Thyroid gland (tissue), 4 donors: ENCODE measurements around the gene DNAH3. TPM values are rescaled to one million over a fixed set of nuclear protein-coding genes. Genes with fewer than 3 reads are reported as not detected.
"Not testable (repeated sequence)": the region's sequence is repeated elsewhere in the genome, so short reads cannot be mapped to it uniquely, and the experiment has no call there.

Experiments used
- DNase-seq, 2 donors: peaks; one replicate each; pipeline ENCODE4 v3.0.0-alpha.2; 2019
- H3K27ac ChIP-seq, 3 donors: fragments of 200-600 bp; sonication (generic); 1 replicate in 2 of 3; 2 replicates in 1 of 3; pipeline ENCODE4 v1.5.1; 2016 to 2019; ENCODE audit warnings: mild to moderate bottlenecking in 1 of 3, moderate library complexity in 1 of 3
- H3K27me3 ChIP-seq: fragments of 200-600 bp; sonication (generic); one replicate; pipeline ENCODE4 v1.5.1; 2019
- H3K36me3 ChIP-seq, 2 donors: fragments of 200-600 bp; sonication (generic); one replicate each; pipeline ENCODE4 v1.5.1; 2016 to 2019
- H3K4me1 ChIP-seq, 2 donors: fragments of 200-600 bp; sonication (generic); one replicate each; pipeline ENCODE4 v1.5.1; 2017 to 2019
- H3K4me3 ChIP-seq, 3 donors: fragments of 200-600 bp; sonication (generic); replicated peaks in 1 of 3; 1 replicate in 2 of 3; 2 replicates in 1 of 3; pipeline ENCODE4 v1.5.1; 2016; ENCODE audit warnings: mild to moderate bottlenecking in 1 of 3
- H3K9me3 ChIP-seq: fragments of 200-600 bp; sonication (generic); one replicate; pipeline ENCODE4 v1.5.1; 2017
- CTCF ChIP-seq, 6 experiments: fragments of 200-600 bp in 3 of 6; fragments of 450-650 bp in 3 of 6; sonication (generic) in 3 of 6; IDR thresholded peaks; one replicate each; pipeline ENCODE4 v1.5.1; 2016 to 2019; ENCODE audit warnings: antibody characterized with exemption in 6 of 6, mild to moderate bottlenecking in 2 of 6, inconsistent platforms in 1 of 6, moderate library complexity in 1 of 6
- POLR2A ChIP-seq, 2 donors: fragments of 450-650 bp; IDR thresholded peaks; one replicate each; pipeline ENCODE4 v1.6.1; 2017; ENCODE audit warnings: antibody characterized with exemption in 2 of 2, mild to moderate bottlenecking in 2 of 2, moderate library complexity in 1 of 2
- WGBS, 2 donors: methylation state at CpG; one replicate each; pipeline ENCODE4 v1.1.5; 2017; 5-methylcytosine and 5-hydroxymethylcytosine counted together
- intact Hi-C: fragments of 100-400 bp; cut with DNase I; formaldehyde crosslinking; loops from one replicate; pipeline ENCODE4 v1.15.1; 2023
- total RNA-seq, 4 donors: library from RNA; depleted of rRNA; stranded (reverse); fragments of >200 nt; gene quantifications; one replicate each; pipeline ENCODE4 v1.2.3, GENCODE V29; 2016

The DNAH3 gene
- total RNA-seq, 4 donors from 2014 or later = 0.15 TPM; not detected in 3

- peaks cover 0 to 10% of the 10 kb centered on the region in 2 donors for H3K36me3 ChIP-seq
- peak; percentile 87 to 90 for DNase-seq
- TF ChIP-seq POLR2A (IDR thresholded peaks at IDR 0.05) = peak in 1 of 2 donors; percentile 82
- no peak for TF ChIP-seq CTCF (IDR thresholded peaks at IDR 0.05)
- no peaks in the 10 kb centered on the region for H3K27me3 ChIP-seq
- peak within 1 kb of the TSS; percentile 63 to 88 (median 84) for H3K4me3 ChIP-seq
- WGBS, 2 donors = 1% methylated on average over 23 to 32 of the region's 59 CpGs
- peak within 1 kb of the TSS; percentile 79 to 90 (median 81) for H3K27ac ChIP-seq
- intact Hi-C loops = loop anchor here (5.0 to 10.0 kb wide), 2 partner anchors 144 to 366 kb away; no protein-coding TSS in a partner anchor
- H3K4me1 ChIP-seq = peaks cover 32 to 42% of the 10 kb centered on the region in 2 donors
- H3K9me3 ChIP-seq = no peaks in the 10 kb centered on the region
These were observed 7.8 kb upstream of the DNAH3 start, which contains the start of gene LDAF1 for GRCh38 chr16:21158208-21159110. Gene LDAF1 (plus strand): TSS chr16:21158674. CDS start chr16:21161183, 2,509 bp downstream.

- H3K27me3 ChIP-seq = no peaks in the 10 kb centered on the region
- no peak overlapping the region for H3K4me3 ChIP-seq
- TF ChIP-seq CTCF (IDR thresholded peaks at IDR 0.05) (no peak), POLR2A (IDR thresholded peaks at IDR 0.05) (no peak)
- H3K36me3 ChIP-seq = peaks cover 0 to 10% of the 10 kb centered on the region in 2 donors
- WGBS, 2 donors = 84 to 85% methylated on average over 5 of the region's 5 CpGs
- no peaks in the 10 kb centered on the region for H3K9me3 ChIP-seq
- DNase-seq = no peak
- H3K4me1 ChIP-seq = peaks cover 26 to 33% of the 10 kb centered on the region in 2 donors
- intact Hi-C loops = loop anchor here (5.0 to 10.0 kb wide), 2 partner anchors 145 to 367 kb away; no protein-coding TSS in a partner anchor
- peak overlapping the region in 2 of 3 donors; percentile 79 to 90 for H3K27ac ChIP-seq
These were observed 7.0 kb upstream of the DNAH3 start for GRCh38 chr16:21157632-21158031.

GRCh38 chr16:21156767-21157467, 6.3 kb upstream of the DNAH3 start:
- H3K36me3 ChIP-seq = peaks cover 0 to 10% of the 10 kb centered on the region in 2 donors
- TF ChIP-seq POLR2A (IDR thresholded peaks at IDR 0.05) (no peak), CTCF (IDR thresholded peaks at IDR 0.05) (peak in 5 of 6 experiments; percentile 32 to 71 (median 61))
- intact Hi-C loops = loop anchor here (5.0 to 10.0 kb wide), 2 partner anchors 145 to 368 kb away; no protein-coding TSS in a partner anchor
- DNase-seq = peak; percentile 17 to 33
- 55% methylated on average over 6 of the region's 6 CpGs for WGBS, 2 donors
- H3K4me3 ChIP-seq = no peak overlapping the region
- peaks cover 22 to 28% of the 10 kb centered on the region in 2 donors for H3K4me1 ChIP-seq
- no peak overlapping the region for H3K27ac ChIP-seq
- H3K27me3 ChIP-seq = no peaks in the 10 kb centered on the region
- H3K9me3 ChIP-seq = no peaks in the 10 kb centered on the region

GRCh38 chr16:21156011-21156410, 5.4 kb upstream of the DNAH3 start:
- not testable (repeated sequence) for H3K4me3 ChIP-seq, H3K27me3 ChIP-seq, H3K9me3 ChIP-seq, H3K27ac ChIP-seq, H3K36me3 ChIP-seq, DNase-seq
- H3K4me1 ChIP-seq = peaks cover 20 to 24% of the 10 kb centered on the region in 2 donors
- intact Hi-C loops = loop anchor here (5.0 to 10.0 kb wide), 2 partner anchors 146 to 369 kb away; no protein-coding TSS in a partner anchor
- 57 to 70% methylated on average over 1 of the region's 1 CpG for WGBS, 2 donors

GRCh38 chr16:21153124-21153729, 2.6 kb upstream of the DNAH3 start:
- 94% methylated on average over 10 to 11 of the region's 11 CpGs for WGBS, 2 donors
- not testable (repeated sequence) for H3K27ac ChIP-seq, H3K4me3 ChIP-seq, H3K36me3 ChIP-seq, H3K27me3 ChIP-seq, H3K9me3 ChIP-seq, DNase-seq
- H3K4me1 ChIP-seq = peaks cover 10 to 14% of the 10 kb centered on the region in 2 donors
- intact Hi-C loops = loop anchor here (10.0 kb wide), 1 partner anchor 372 kb away; no protein-coding TSS in a partner anchor

- not testable (repeated sequence) for H3K4me1 ChIP-seq, H3K27ac ChIP-seq, H3K4me3 ChIP-seq, H3K27me3 ChIP-seq, H3K9me3 ChIP-seq, H3K36me3 ChIP-seq
- DNase-seq = peak; percentile 21 to 43
- 67 to 81% methylated on average over 28 to 31 of the region's 51 CpGs for WGBS, 2 donors
- intact Hi-C loops = loop anchor here (10.0 kb wide), 1 partner anchor 372 kb away; no protein-coding TSS in a partner anchor
These were observed 1.7 kb upstream of the DNAH3 start for GRCh38 chr16:21152160-21153030.
